ENCODE results near the gene KCNJ3.

Gene KCNJ3

GRCh38 chr2:154707994-154708575 lies 9.6 kb downstream of the KCNJ3 start:
- peak in 1 of 14 donors; percentile 55 for DNase-seq

- DNase-seq, result peak in 1 of 14 donors; percentile 89
Measured at GRCh38 chr2:154709215-154709614, 10.7 kb downstream of the KCNJ3 start.

GRCh38 chr2:154710078-154710477 lies 11.6 kb downstream of the KCNJ3 start:
- DNase-seq, result peak in 1 of 14 donors; percentile 65

GRCh38 chr2:154710685-154711084 lies 12.2 kb downstream of the KCNJ3 start:
- DNase-seq, result peak in 1 of 14 donors; percentile 58

GRCh38 chr2:154713675-154714074 lies 15.2 kb downstream of the KCNJ3 start:
- DNase-seq, result peak in 1 of 14 donors; percentile 87

- no peak for DNase-seq
Measured at GRCh38 chr2:154720651-154721050, 22.2 kb downstream of the KCNJ3 start.

- DNase-seq, result no peak
Measured at GRCh38 chr2:154724194-154724797, 25.8 kb downstream of the KCNJ3 start.

GRCh38 chr2:154740361-154740760 lies 41.9 kb downstream of the KCNJ3 start:
- DNase-seq, result peak in 1 of 14 donors; percentile 93

- peak in 1 of 14 donors; percentile 30 for DNase-seq
Measured at GRCh38 chr2:154758871-154759270, 60.4 kb downstream of the KCNJ3 start.

- no peak for DNase-seq
Measured at GRCh38 chr2:154762638-154763037, 64.1 kb downstream of the KCNJ3 start.

GRCh38 chr2:154771664-154772284 lies 73.3 kb downstream of the KCNJ3 start:
- no peak for DNase-seq

GRCh38 chr2:154776825-154777224 lies 78.3 kb downstream of the KCNJ3 start:
- no peak for DNase-seq

- peak in 1 of 14 donors; percentile 62 for DNase-seq
Measured at GRCh38 chr2:154794406-154794805, 95.9 kb downstream of the KCNJ3 start.

GRCh38 chr2:154795651-154796050 lies 97.2 kb downstream of the KCNJ3 start:
- no peak for DNase-seq

GRCh38 chr2:154804451-154804850 lies 106.0 kb downstream of the KCNJ3 start:
- no peak for DNase-seq

- no peak for DNase-seq
Measured at GRCh38 chr2:154813636-154814035, 115.1 kb downstream of the KCNJ3 start.

- DNase-seq, result no peak
Measured at GRCh38 chr2:154814856-154815255, 116.4 kb downstream of the KCNJ3 start.

GRCh38 chr2:154825358-154825757 lies 126.9 kb downstream of the KCNJ3 start:
- no peak for DNase-seq

GRCh38 chr2:154826827-154827226 lies 128.3 kb downstream of the KCNJ3 start:
- no peak for DNase-seq

GRCh38 chr2:154827286-154827685 lies 128.8 kb downstream of the KCNJ3 start:
- no peak for DNase-seq

GRCh38 chr2:154832711-154833110 lies 134.2 kb downstream of the KCNJ3 start:
- DNase-seq, result no peak

- no peak for DNase-seq
Measured at GRCh38 chr2:154836632-154837031, 138.1 kb downstream of the KCNJ3 start.

GRCh38 chr2:154837035-154837434 lies 138.5 kb downstream of the KCNJ3 start:
- DNase-seq, result no peak

- no peak for DNase-seq
Measured at GRCh38 chr2:154844513-154844912, 146.0 kb downstream of the KCNJ3 start.

Data from C1 segment of cervical spinal cord (tissue), 14 donors.